GM10266 (cell line): Measurements from ENCODE around the gene DVL3.

Source experiments
- DNase-seq: peaks from one replicate; pipeline ENCODE4 v3.0.0; 2012; ENCODE audit errors: extremely low spot score
- CTCF ChIP-seq: IDR thresholded peaks from 2 replicates; pipeline ENCODE4 v1.5.1; 2012; ENCODE audit warnings: mild to moderate bottlenecking, low read depth; ENCODE audit not compliant: control insufficient read depth, insufficient read depth; ENCODE audit errors: missing control alignments

Gene DVL3

GRCh38 chr3:184177331-184177731, 22.2 kb downstream of the DVL3 start:
- no peak for TF ChIP-seq CTCF
- no peak for DNase-seq

- DNase-seq: no peak
- TF ChIP-seq CTCF: no peak
Observed at GRCh38 chr3:184177767-184178306, 22.7 kb downstream of the DVL3 start.

- TF ChIP-seq CTCF: no peak
- no peak for DNase-seq
Observed at GRCh38 chr3:184178521-184179138, 23.5 kb downstream of the DVL3 start.

GRCh38 chr3:184180165-184180564, 25.0 kb downstream of the DVL3 start:
- no peak for TF ChIP-seq CTCF
- DNase-seq: no peak

- TF ChIP-seq CTCF: no peak
- DNase-seq: no peak
Observed at GRCh38 chr3:184181596-184181995, 26.4 kb downstream of the DVL3 start.

- no peak for DNase-seq
- TF ChIP-seq CTCF: no peak
Observed at GRCh38 chr3:184183679-184184078, 28.5 kb downstream of the DVL3 start.

GRCh38 chr3:184184546-184185230, 29.5 kb downstream of the DVL3 start:
- DNase-seq: no peak
- no peak for TF ChIP-seq CTCF
